H1 (cell line): ENCODE data around the gene IQCF5. TPM values are rescaled to one million over a fixed set of nuclear protein-coding genes. Genes with fewer than 3 reads are reported as not detected.

Source experiments
- CTCF ChIA-PET: fragments of 300-600 bp; sonication (Branson Sonifier 250); formaldehyde crosslinking; loops from one replicate; lab custom pipeline; 2021; ENCODE audit not compliant: partially characterized antibody; lab: Charles Lee
- POLR2A ChIA-PET: fragments of 300-600 bp; sonication (Branson Sonifier 250); formaldehyde crosslinking; loops from one replicate; lab custom pipeline; 2021; ENCODE audit warnings: inconsistent platforms; ENCODE audit not compliant: partially characterized antibody; lab: Charles Lee
- DNase-seq, 2 experiments: peaks; one replicate each; pipeline versions ENCODE4 v3.0.0 to v3.0.0-alpha.2; 2010 to 2022; ENCODE audit warnings: low spot score in 2 of 2, low read depth in 1 of 2, mixed read lengths in 1 of 2
- FAIRE-seq: peaks from 2 replicates; lab custom pipeline; 2011; peaks lifted over from hg19 to GRCh38; lab: Jason Lieb, UNC
- H2AFZ ChIP-seq: 2 replicates; pipeline ENCODE4 v1.8.1; 2012; ENCODE audit warnings: low read length, inconsistent platforms
- H2AK5ac ChIP-seq: 2 replicates; pipeline ENCODE4 v1.6.1; 2013; ENCODE audit warnings: low read depth, low read length
- H2BK120ac ChIP-seq: replicated peaks from 2 replicates; pipeline ENCODE3; 2013; ENCODE audit warnings: low read depth, low read length, inconsistent platforms
- H2BK12ac ChIP-seq: 2 replicates; pipeline ENCODE4 v1.6.1; 2013; ENCODE audit warnings: low read depth, low read length
- H2BK15ac ChIP-seq: 2 replicates; pipeline ENCODE4 v1.6.1; 2013; ENCODE audit warnings: low read length
- H2BK20ac ChIP-seq: 2 replicates; pipeline ENCODE4 v1.6.1; 2013; ENCODE audit warnings: low read length
- H2BK5ac ChIP-seq: 2 replicates; pipeline ENCODE4 v1.6.1; 2013; ENCODE audit warnings: low read depth, low read length
- H3K14ac ChIP-seq: 2 replicates; pipeline ENCODE4 v1.6.1; 2013; ENCODE audit warnings: inconsistent platforms; ENCODE audit not compliant: insufficient read length
- H3K18ac ChIP-seq: 2 replicates; pipeline ENCODE4 v1.6.1; 2013; ENCODE audit warnings: low read length; ENCODE audit errors: extremely low read depth
- H3K23ac ChIP-seq: 2 replicates; pipeline ENCODE4 v1.6.1; 2013; ENCODE audit warnings: inconsistent platforms; ENCODE audit not compliant: insufficient read length
- H3K23me2 ChIP-seq: 2 replicates; pipeline ENCODE4 v1.6.1; 2013; ENCODE audit warnings: low read depth, low read length
- H3K27ac ChIP-seq: 2 replicates; pipeline ENCODE4 v1.6.1; 2011; ENCODE audit warnings: low read depth, low read length, inconsistent platforms
- H3K27me3 ChIP-seq, 4 experiments: replicated peaks in 1 of 4; 1 replicate in 1 of 4; 2 replicates in 3 of 4; pipeline versions ENCODE4 v1.6.1 to v1.8.1; 2011 to 2013; ENCODE audit warnings: low read length in 3 of 4, mild to moderate bottlenecking in 3 of 4, inconsistent platforms in 2 of 4, mixed read lengths in 2 of 4, moderate library complexity in 1 of 4; ENCODE audit not compliant: control insufficient read depth in 3 of 4, insufficient read depth in 3 of 4; ENCODE audit errors: extremely low read depth in 1 of 4
- H3K36me3 ChIP-seq, 4 experiments: 2 replicates each; pipeline versions ENCODE4 v1.6.1 to v1.8.1; 2011 to 2013; ENCODE audit warnings: mild to moderate bottlenecking in 4 of 4, low read length in 3 of 4, moderate library complexity in 2 of 4, control low read depth in 1 of 4, inconsistent platforms in 1 of 4; ENCODE audit not compliant: insufficient read depth in 4 of 4, control insufficient read depth in 2 of 4
- H3K4ac ChIP-seq: replicated peaks from 2 replicates; pipeline ENCODE3; 2013; ENCODE audit warnings: low read length, low read depth, mixed read lengths, inconsistent platforms; ENCODE audit not compliant: insufficient read length
- H3K4me1 ChIP-seq, 4 experiments: replicated peaks in 1 of 4; 1 replicate in 1 of 4; 2 replicates in 3 of 4; pipeline versions ENCODE4 v1.6.1 to v1.8.1; 2011 to 2013; ENCODE audit warnings: low read length in 3 of 4, inconsistent platforms in 2 of 4, mixed read lengths in 1 of 4; ENCODE audit not compliant: insufficient read depth in 4 of 4, control insufficient read depth in 3 of 4
- H3K4me2 ChIP-seq, 2 experiments: 2 replicates each; pipeline versions ENCODE4 v1.6.1 to v1.8.1; 2011 to 2013; ENCODE audit warnings: low read depth in 2 of 2, low read length in 2 of 2, control low read depth in 1 of 2, inconsistent platforms in 1 of 2, mild to moderate bottlenecking in 1 of 2; ENCODE audit not compliant: insufficient read depth in 1 of 2
- H3K4me3 ChIP-seq, 4 experiments: fragments of 200-600, 300-600 bp in 1 of 4; sonication (generic), shearing (Covaris generic), sonication (Bioruptor Twin) in 1 of 4; 2 replicates each; pipeline versions ENCODE4 v1.5.1 to v1.8.1; 2011 to 2016; ENCODE audit warnings: low read length in 4 of 4, low read depth in 3 of 4, control low read depth in 2 of 4, inconsistent platforms in 2 of 4, mild to moderate bottlenecking in 2 of 4, mixed read lengths in 1 of 4, moderate library complexity in 1 of 4; ENCODE audit not compliant: insufficient read depth in 2 of 4; ENCODE audit errors: extremely low read depth in 1 of 4
- H3K56ac ChIP-seq: replicated peaks from 2 replicates; pipeline ENCODE3; 2013; ENCODE audit warnings: low read depth, mild to moderate bottlenecking, mixed read lengths, low read length, inconsistent platforms; ENCODE audit not compliant: insufficient read length
- H3K79me1 ChIP-seq: 2 replicates; pipeline ENCODE4 v1.6.1; 2013; ENCODE audit warnings: low read depth, low read length, control low read depth
- H3K79me2 ChIP-seq, 2 experiments: 2 replicates each; pipeline versions ENCODE4 v1.6.1 to v1.8.1; 2012 to 2013; ENCODE audit warnings: low read length in 2 of 2, mild to moderate bottlenecking in 2 of 2, inconsistent platforms in 1 of 2; ENCODE audit not compliant: insufficient read depth in 2 of 2, control insufficient read depth in 1 of 2
- H3K9ac ChIP-seq, 4 experiments: replicated peaks in 1 of 4; 1 replicate in 1 of 4; 2 replicates in 3 of 4; pipeline versions ENCODE4 v1.6.1 to v1.8.1; 2011 to 2013; ENCODE audit warnings: low read depth in 3 of 4, low read length in 3 of 4, control low read depth in 2 of 4, mild to moderate bottlenecking in 2 of 4, moderate library complexity in 2 of 4, inconsistent platforms in 1 of 4; ENCODE audit errors: extremely low read depth in 1 of 4
- H3K9me3 ChIP-seq, 2 experiments: 2 replicates each; pipeline versions ENCODE4 v1.6.1 to v1.8.1; 2012 to 2013; ENCODE audit warnings: mild to moderate bottlenecking in 2 of 2, moderate library complexity in 2 of 2, control low read depth in 1 of 2, inconsistent platforms in 1 of 2, low read depth in 1 of 2, low read length in 1 of 2, mixed read lengths in 1 of 2; ENCODE audit not compliant: insufficient read depth in 2 of 2
- H4K20me1 ChIP-seq, 2 experiments: replicated peaks in 1 of 2; 2 replicates each; pipeline versions ENCODE3 to v1.8.1; 2011 to 2013; ENCODE audit warnings: inconsistent platforms in 2 of 2, low read length in 2 of 2, mild to moderate bottlenecking in 1 of 2; ENCODE audit not compliant: insufficient read depth in 2 of 2, control insufficient read depth in 1 of 2
- H4K5ac ChIP-seq: 2 replicates; pipeline ENCODE4 v1.6.1; 2013; ENCODE audit warnings: low read length, low read depth, mixed read lengths, inconsistent platforms; ENCODE audit not compliant: insufficient read length
- H4K8ac ChIP-seq: 2 replicates; pipeline ENCODE4 v1.8.0; 2013; ENCODE audit warnings: mild to moderate bottlenecking, moderate library complexity, low read length, inconsistent platforms; ENCODE audit not compliant: insufficient read depth; ENCODE audit errors: extremely low read depth
- H4K91ac ChIP-seq: replicated peaks from 2 replicates; pipeline ENCODE3; 2013; ENCODE audit warnings: low read length, mixed read lengths, inconsistent platforms; ENCODE audit not compliant: insufficient read length
- ATF2 ChIP-seq: IDR thresholded peaks from 2 replicates; pipeline ENCODE4 v1.6.1; 2012; ENCODE audit warnings: low read length, inconsistent platforms
- JUND ChIP-seq: IDR thresholded peaks from 2 replicates; pipeline ENCODE4 v1.6.1; 2011; ENCODE audit warnings: mild to moderate bottlenecking, improper control_type of control experiment, low read length
- KDM5A ChIP-seq: fragments of 200-600 bp; IDR thresholded peaks from 2 replicates; pipeline ENCODE4 v1.7.1; 2012; ENCODE audit warnings: mild to moderate bottlenecking, low read length, inconsistent platforms, mixed read lengths
- PHF8 ChIP-seq: fragments of 200-600 bp; sonication (generic); conservative IDR thresholded peaks from 2 replicates; pipeline ENCODE4 v1.7.1; 2012; ENCODE audit warnings: low read depth, mild to moderate bottlenecking, inconsistent platforms, low read length, moderate library complexity
- SIRT6 ChIP-seq: IDR thresholded peaks from one replicate; pipeline ENCODE4 v1.7.1; 2012; ENCODE audit warnings: low read length, inconsistent platforms
- TAF1 ChIP-seq: IDR thresholded peaks from 2 replicates; pipeline ENCODE4 v1.6.1; 2011; ENCODE audit warnings: mild to moderate bottlenecking, low read depth, low read length
- WGBS, 2 experiments: shearing (Covaris generic) in 1 of 2; methylation state at CpG; one replicate each; pipeline versions ENCODE4 v1.1.6 to v1.1.7; 2013 to 2015; ENCODE audit warnings: low lambda C conversion rate in 2 of 2, mixed read lengths in 2 of 2, inconsistent platforms in 1 of 2, low coverage in 1 of 2, missing lambda C conversion rate in 1 of 2; ENCODE audit not compliant: insufficient replicate concordance in 2 of 2, insufficient coverage in 1 of 2, insufficient read length in 1 of 2; ENCODE audit errors: extremely low coverage in 1 of 2, missing lambda C conversion rate in 1 of 2; 5-methylcytosine and 5-hydroxymethylcytosine counted together
- polyA plus RNA-seq, 7 experiments: library from polyadenylated mRNA; depleted of rRNA in 3 of 7; stranded (reverse) in 5 of 7; unstranded in 2 of 7; fragments of >200 nt in 5 of 7; fragments of 200-250 nt in 2 of 7; gene quantifications; 1 replicate in 5 of 7; 2 replicates in 1 of 7; 4 replicates in 1 of 7; pipeline versions ENCODE4 v1.2.1 to v1.2.3, GENCODE V29; 2011 to 2013; ENCODE audit warnings: missing spikeins in 2 of 7, mixed read lengths in 2 of 7
- total RNA-seq: library from RNA; stranded (reverse); fragmentation: NEBNext Ultra II Directional; extraction: Animal tissue kit (Norgen Biotek cat#: 25700); gene quantifications from 2 replicates; pipeline ENCODE4 v1.2.1, GENCODE V29; 2021
- TF ChIP-seq, protein P1 (sequence below): IDR thresholded peaks from 2 replicates; pipeline ENCODE4 v1.6.1; 2012; ENCODE audit warnings: inconsistent platforms
- TF ChIP-seq, protein P2 (sequence below): IDR thresholded peaks from 2 replicates; pipeline ENCODE4 v1.6.1; 2011; ENCODE audit warnings: low read depth, mild to moderate bottlenecking, low read length; ENCODE audit not compliant: insufficient read depth

IQCF5 gene
- total and polyA plus RNA-seq, 2 of the 8 experiments (the other 6 are each of a cell fraction or from before 2014, with no cell fraction given), result not detected

GRCh38 chr3:51828297-51828696 lies 47.1 kb downstream of the IQCF5 start:
- Histone ChIP-seq H4K20me1 (no peaks in the 10 kb centered on the region), H3K4me2 (no peak overlapping the region), H2BK20ac (no peak overlapping the region), H3K4me1 (no peaks in the 10 kb centered on the region), H2BK120ac (no peak overlapping the region), H3K18ac (no peak overlapping the region), H4K5ac (no peak overlapping the region), H3K14ac (no peak overlapping the region), H4K91ac (no peak overlapping the region), H3K27ac (no peak overlapping the region), H2BK5ac (no peak overlapping the region), H3K23me2 (no peaks in the 10 kb centered on the region), H2BK15ac (no peak overlapping the region), H3K9me3 (peaks cover 3 to 4% of the 10 kb centered on the region in 2 experiments; a peak in 3 of 4 replicates), H3K27me3 (no peaks in the 10 kb centered on the region; a peak in 1 of 7 replicates), H3K4ac (no peak overlapping the region), H3K79me2 (no peaks in the 10 kb centered on the region), H3K23ac (no peak overlapping the region), H3K79me1 (no peaks in the 10 kb centered on the region), H2BK12ac (no peak overlapping the region), H3K9ac (no peak overlapping the region), H3K56ac (no peak overlapping the region), H2AFZ (no peak overlapping the region), H2AK5ac (no peak overlapping the region), H3K4me3 (no peak overlapping the region), H4K8ac (no peak overlapping the region), H3K36me3 (no peaks in the 10 kb centered on the region)
- CTCF ChIA-PET, result interaction anchor here (0.9 to 1.4 kb wide), 3 partner anchors 9 to 109 kb away, joined by 3 to 12 read pairs (median 4); no protein-coding TSS in a partner anchor
- POLR2A ChIA-PET, result interaction anchor here (1.1 kb wide), 1 partner anchor 8 kb away, joined by 4 read pairs; no protein-coding TSS in a partner anchor
- DNase-seq (no peak), FAIRE-seq (no peak)
- 94% methylated on average over 1 of the region's 1 CpG; no CpG with 5 or more reads in 1 of the 2 experiments for WGBS, 2 experiments
- TF ChIP-seq JUND (no peak), PHF8 (no peak), SIRT6 (no peak), KDM5A (no peak), TAF1 (no peak), ATF2 (no peak)
- TF ChIP-seq, protein P1, sequence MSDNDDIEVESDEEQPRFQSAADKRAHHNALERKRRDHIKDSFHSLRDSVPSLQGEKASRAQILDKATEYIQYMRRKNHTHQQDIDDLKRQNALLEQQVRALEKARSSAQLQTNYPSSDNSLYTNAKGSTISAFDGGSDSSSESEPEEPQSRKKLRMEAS, result no peak
- TF ChIP-seq, protein P2, sequence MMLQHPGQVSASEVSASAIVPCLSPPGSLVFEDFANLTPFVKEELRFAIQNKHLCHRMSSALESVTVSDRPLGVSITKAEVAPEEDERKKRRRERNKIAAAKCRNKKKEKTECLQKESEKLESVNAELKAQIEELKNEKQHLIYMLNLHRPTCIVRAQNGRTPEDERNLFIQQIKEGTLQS, result no peak
